ENCODE results near the gene GGA3. TPM values are rescaled to one million over a fixed set of nuclear protein-coding genes. Genes with fewer than 3 reads are reported as not detected.
A peak's percentile ranks its signal among the peaks of the same experiment; 100 is the strongest.

The GGA3 gene
- total RNA-seq, 1 experiment from 2014 or later = 61.6 TPM

- H3K36me3 ChIP-seq (ENCODE audit: control insufficient read depth, insufficient read depth, low read length) = peaks cover 20% of the 10 kb centered on the region
- no peak overlapping the region for H3K27ac ChIP-seq (ENCODE audit: low read length)
- BruUV-seq (replicated peaks) = TSS peak; percentile 51
- intact Hi-C loops (cut with micrococcal nuclease; ENCODE audit: unreplicated experiment) (no loop called here), in situ Hi-C loops (cut with HindIII; ENCODE audit: low pct_unique_long_range_greater_than_20kb, low sequenced_read_pairs) (no loop called here)
- no peak overlapping the region for H3K4me3 ChIP-seq (ENCODE audit: low read depth in 2 of 2, low read length in 2 of 2)
- ChIA-PET CTCF (interaction anchor here (0.6 kb wide), 2 partner anchors 60 to 172 kb away, joined by 3 to 5 read pairs; no protein-coding TSS in a partner anchor), POLR2A (interaction anchor here (0.6 kb wide), 1 partner anchor 8 kb away, joined by 7 read pairs; no protein-coding TSS in a partner anchor)
- no peaks in the 10 kb centered on the region for H3K9me3 ChIP-seq (ENCODE audit: control insufficient read depth, insufficient read depth, low read depth, low read length)
- DNase-seq (ENCODE audit: low read depth, low spot score) (no peak), ATAC-seq (peak; percentile 3; the same call in 1 of the 2 replicates)
- H3K27me3 ChIP-seq (ENCODE audit: control insufficient read depth, insufficient read depth, low read length) = no peaks in the 10 kb centered on the region
- 0 out of 2 replicates have a peak, but pooled peaks cover 3% of the 10 kb centered on the region for H3K4me1 ChIP-seq (ENCODE audit: control insufficient read depth, insufficient read depth, low read length)
- no peak for TF ChIP-seq CTCF (IDR thresholded peaks at IDR 0.05)
- no peak for TF ChIP-seq POLR2AphosphoS5 (IDR thresholded peaks at IDR 0.05; ENCODE audit: low read depth, low read length)
- no peak for TF ChIP-seq REST (IDR thresholded peaks at IDR 0.05; ENCODE audit: insufficient read depth in 1 of 2, low read depth in 2 of 2, low read length in 1 of 2)
- TF ChIP-seq SIN3A (IDR thresholded peaks at IDR 0.05; ENCODE audit: borderline replicate concordance, insufficient read depth, low read depth, low read length) = no peak
- no peak for TF ChIP-seq TCF7L2 (IDR thresholded peaks at IDR 0.05; ENCODE audit: low read depth, low read length)
These were observed 23.3 kb downstream of the GGA3 start for GRCh38 chr17:75238020-75238580.

- intact Hi-C loops (cut with micrococcal nuclease; ENCODE audit: unreplicated experiment) = no loop called here
- CTCF ChIA-PET = interaction anchor here (0.5 kb wide), 1 partner anchor 13 kb away, joined by 3 read pairs; no protein-coding TSS in a partner anchor
- BruUV-seq (replicated peaks) = no TSS peak
These were observed 24.0 kb downstream of the GGA3 start for GRCh38 chr17:75237100-75238014.

More at GRCh38 chr17:75237100-75238014, 24.0 kb downstream of the GGA3 start:
- H3K36me3 ChIP-seq (ENCODE audit: control insufficient read depth, insufficient read depth, low read length) = peaks cover 23% of the 10 kb centered on the region
- DNase-seq (ENCODE audit: low read depth, low spot score) (no peak), ATAC-seq (no peak)
- H3K4me3 ChIP-seq (ENCODE audit: low read depth in 2 of 2, low read length in 2 of 2) = no peak overlapping the region
- in situ Hi-C loops (cut with HindIII; ENCODE audit: low pct_unique_long_range_greater_than_20kb, low sequenced_read_pairs) = no loop called here
- POLR2A ChIA-PET = interaction anchor here (0.6 kb wide), 1 partner anchor 7 kb away, joined by 7 read pairs; no protein-coding TSS in a partner anchor
- H3K9me3 ChIP-seq (ENCODE audit: control insufficient read depth, insufficient read depth, low read depth, low read length) = no peaks in the 10 kb centered on the region
- no peak for TF ChIP-seq SIN3A (IDR thresholded peaks at IDR 0.05; ENCODE audit: borderline replicate concordance, insufficient read depth, low read depth, low read length)
- no peak for TF ChIP-seq TCF7L2 (IDR thresholded peaks at IDR 0.05; ENCODE audit: low read depth, low read length)
- peak; percentile 5; the same call in 1 of the 2 replicates for TF ChIP-seq POLR2AphosphoS5 (IDR thresholded peaks at IDR 0.05; ENCODE audit: low read depth, low read length)
- H3K27me3 ChIP-seq (ENCODE audit: control insufficient read depth, insufficient read depth, low read length) = no peaks in the 10 kb centered on the region
- no peak overlapping the region for H3K27ac ChIP-seq (ENCODE audit: low read length)
- H3K4me1 ChIP-seq (ENCODE audit: control insufficient read depth, insufficient read depth, low read length) = 0 out of 2 replicates have a peak, but pooled peaks cover 3% of the 10 kb centered on the region

Data from Panc1 (cell line).